B cell (primary cell): Measurements from ENCODE around the gene IGF1R. TPM values are rescaled to one million over a fixed set of nuclear protein-coding genes. Genes with fewer than 3 reads are reported as not detected.
"Not testable (repeated sequence)": the region's sequence is repeated elsewhere in the genome, so short reads cannot be mapped to it uniquely, and the experiment has no call there.

Source experiments
- ATAC-seq: fragments of 200-7000 bp; cut with Tn5 transposase; one replicate; pipeline ENCODE4 v1.10.0; 2021; ENCODE audit warnings: low read depth, mild to moderate bottlenecking, moderate number of reproducible peaks, moderate library complexity
- CTCF ChIA-PET: fragments of 350-600 bp; sonication (Branson Sonifier 250); formaldehyde crosslinking; loops from one replicate; lab custom pipeline; 2021; ENCODE audit warnings: antibody characterized with exemption, inconsistent platforms; lab: Charles Lee
- POLR2A ChIA-PET: fragments of 350-600 bp; sonication (Branson Sonifier 250); formaldehyde crosslinking; loops from one replicate; lab custom pipeline; 2021; ENCODE audit warnings: antibody characterized with exemption; lab: Charles Lee
- DNase-seq: peaks from one replicate; pipeline ENCODE4 v3.0.0; 2013
- H2AFZ ChIP-seq: 2 replicates; pipeline ENCODE4 v1.6.1; 2012; ENCODE audit warnings: mild to moderate bottlenecking, low read depth, low read length; ENCODE audit not compliant: insufficient read depth, poor library complexity, severe bottlenecking
- H3K27ac ChIP-seq, 2 donors: 1 replicate in 1 of 2; 2 replicates in 1 of 2; pipeline ENCODE4 v1.5.1; 2012 to 2013; ENCODE audit warnings: low read length in 2 of 2, mild to moderate bottlenecking in 2 of 2, moderate library complexity in 1 of 2
- H3K27me3 ChIP-seq, 4 experiments: fragments of 200-600 bp in 1 of 4; sonication (generic) in 1 of 4; replicated peaks in 1 of 4; 1 replicate in 2 of 4; 2 replicates in 2 of 4; pipeline versions ENCODE4 v1.6.1 to v1.7.0; 2013 to 2016; ENCODE audit warnings: low read length in 3 of 4, mild to moderate bottlenecking in 2 of 4, mixed read lengths in 1 of 4, moderate library complexity in 1 of 4; ENCODE audit not compliant: insufficient read depth in 4 of 4, control insufficient read depth in 3 of 4; ENCODE audit errors: control extremely low read depth in 1 of 4
- H3K36me3 ChIP-seq, 2 experiments: replicated peaks in 1 of 2; 1 replicate in 1 of 2; 2 replicates in 1 of 2; pipeline versions ENCODE4 v1.6.1 to v1.7.1; 2013; ENCODE audit warnings: low read length in 1 of 2; ENCODE audit not compliant: insufficient read depth in 2 of 2, control insufficient read depth in 1 of 2; ENCODE audit errors: control extremely low read depth in 1 of 2, extremely low read depth in 1 of 2
- H3K4me1 ChIP-seq, 2 donors: fragments of 200-600 bp in 1 of 2; sonication (generic) in 1 of 2; 1 replicate in 1 of 2; 2 replicates in 1 of 2; pipeline versions ENCODE4 v1.5.1 to v1.6.1; 2013 to 2017; ENCODE audit warnings: low read length in 2 of 2; ENCODE audit not compliant: control insufficient read depth in 2 of 2, insufficient read depth in 2 of 2
- H3K4me2 ChIP-seq: replicated peaks from 2 replicates; pipeline ENCODE3; 2012; ENCODE audit warnings: mild to moderate bottlenecking, low read depth, low read length; ENCODE audit not compliant: poor library complexity, severe bottlenecking
- H3K4me3 ChIP-seq, 5 experiments: fragments of 200-600 bp in 1 of 5; sonication (generic) in 1 of 5; 1 replicate in 3 of 5; 2 replicates in 2 of 5; pipeline versions ENCODE4 v1.5.1 to v1.7.0; 2011 to 2016; ENCODE audit warnings: low read length in 4 of 5, mild to moderate bottlenecking in 4 of 5, low read depth in 2 of 5, control low read depth in 1 of 5, moderate library complexity in 1 of 5; ENCODE audit not compliant: insufficient read depth in 1 of 5; ENCODE audit errors: control extremely low read depth in 1 of 5, extremely low read depth in 1 of 5
- H3K79me2 ChIP-seq: fragments of 200-600 bp; sonication (generic); one replicate; pipeline ENCODE4 v1.6.0; 2016; ENCODE audit warnings: low read length; ENCODE audit not compliant: control insufficient read depth, insufficient read depth
- H3K9ac ChIP-seq: fragments of 200-600 bp; sonication (generic); 2 replicates; pipeline ENCODE4 v1.6.1; 2017; ENCODE audit warnings: mild to moderate bottlenecking, low read length, moderate library complexity
- H3K9me3 ChIP-seq, 3 donors: one replicate each; pipeline versions ENCODE4 v1.6.1 to v1.7.1; 2013; ENCODE audit warnings: low read length in 2 of 3; ENCODE audit not compliant: control insufficient read depth in 2 of 3, insufficient read depth in 1 of 3; ENCODE audit errors: control extremely low read depth in 1 of 3
- H4K20me1 ChIP-seq: 2 replicates; pipeline ENCODE4 v1.6.0; 2012; ENCODE audit warnings: mild to moderate bottlenecking, low read length; ENCODE audit not compliant: insufficient read depth, control insufficient read depth, poor library complexity, severe bottlenecking
- H3K27ac Mint-ChIP-seq: one replicate; pipeline ENCODE4 v1.8.0; 2021; ENCODE audit warnings: mixed read lengths
- H3K27me3 Mint-ChIP-seq: one replicate; pipeline ENCODE4 v1.8.0; 2021; ENCODE audit warnings: mixed read lengths
- H3K4me1 Mint-ChIP-seq: one replicate; pipeline ENCODE4 v1.8.0; 2021; ENCODE audit warnings: mixed read lengths
- H3K4me3 Mint-ChIP-seq: one replicate; pipeline ENCODE4 v1.8.0; 2021; ENCODE audit warnings: mixed read lengths
- H3K9me3 Mint-ChIP-seq: one replicate; pipeline ENCODE4 v1.8.0; 2022; ENCODE audit warnings: mixed read lengths; ENCODE audit not compliant: insufficient read depth
- CTCF ChIP-seq: fragments of 200-600 bp; IDR thresholded peaks from one replicate; pipeline ENCODE4 v1.8.0; 2022; ENCODE audit warnings: antibody characterized with exemption, mild to moderate bottlenecking
- EZH2 ChIP-seq: IDR thresholded peaks from 2 replicates; pipeline ENCODE4 v1.6.1; 2012; ENCODE audit warnings: borderline replicate concordance, low read depth, mild to moderate bottlenecking, moderate library complexity, low read length; ENCODE audit not compliant: insufficient read depth, poor library complexity, severe bottlenecking
- WGBS: methylation state at CpG from one replicate; pipeline ENCODE4 v1.1.5; 2013; ENCODE audit warnings: missing lambda C conversion rate; ENCODE audit not compliant: insufficient coverage; 5-methylcytosine and 5-hydroxymethylcytosine counted together
- intact Hi-C: fragments of 100-400 bp; cut with micrococcal nuclease; formaldehyde crosslinking; loops from one replicate; pipeline ENCODE4 v1.10.0; 2022
- polyA plus RNA-seq: library from polyadenylated mRNA; depleted of rRNA; stranded (reverse); fragments of >200 nt; gene quantifications from 2 replicates; pipeline ENCODE4 v1.2.3, GENCODE V29; 2012
- total RNA-seq, 2 donors: library from RNA; stranded (reverse); fragments of 120-200 nt in 1 of 2; gene quantifications; 1 replicate in 1 of 2; 2 replicates in 1 of 2; pipeline versions ENCODE4 v1.2.3 to v1.2.4, GENCODE V29; 2013 to 2022

IGF1R gene
- total and polyA plus RNA-seq, 2 donors (not counting 1 experiment from before 2014, with no cell fraction given) = 5.4 to 23.1 TPM

GRCh38 chr15:98617328-98617980 is 30.9 kb upstream of the IGF1R start:
- no peaks in the 10 kb centered on the region for H3K36me3 ChIP-seq
- TF ChIP-seq EZH2 = no peak
- no peak for TF ChIP-seq CTCF
- no peaks in the 10 kb centered on the region for H3K79me2 ChIP-seq
- Mint-ChIP-seq H3K4me1 (no peaks in the 10 kb centered on the region), H3K4me3 (no peak overlapping the region), H3K27ac (no peak overlapping the region), H3K9me3 (no peaks in the 10 kb centered on the region), H3K27me3 (peaks cover 24% of the 10 kb centered on the region)
- no peak overlapping the region for H3K27ac ChIP-seq
- H4K20me1 ChIP-seq = no peaks in the 10 kb centered on the region
- DNase-seq (no peak), ATAC-seq (no peak)
- peaks cover 0 to 16% (median 5%) of the 10 kb centered on the region in 4 experiments for H3K27me3 ChIP-seq
- no peak overlapping the region for H2AFZ ChIP-seq
- ChIA-PET CTCF (no interaction called here), POLR2A (no interaction called here)
- WGBS = 100% methylated on average over 1 of the region's 5 CpGs
- intact Hi-C loops = no loop called here
- no peak overlapping the region for H3K9ac ChIP-seq
- H3K9me3 ChIP-seq = no peaks in the 10 kb centered on the region
- no peaks in the 10 kb centered on the region for H3K4me1 ChIP-seq
- no peak overlapping the region for H3K4me3 ChIP-seq
- no peak overlapping the region for H3K4me2 ChIP-seq

GRCh38 chr15:98618576-98618975 is 29.8 kb upstream of the IGF1R start:
- POLR2A ChIA-PET, H3K27ac ChIP-seq, H3K4me1 ChIP-seq, H3K9me3 Mint-ChIP-seq, H3K4me3 ChIP-seq, H3K4me3 Mint-ChIP-seq, H3K9me3 ChIP-seq, DNase-seq, H2AFZ ChIP-seq, H3K27ac Mint-ChIP-seq, H3K36me3 ChIP-seq, intact Hi-C loops, H4K20me1 ChIP-seq, H3K4me1 Mint-ChIP-seq, ATAC-seq, H3K4me2 ChIP-seq, CTCF ChIA-PET, H3K9ac ChIP-seq, H3K79me2 ChIP-seq: not testable (repeated sequence)
- WGBS = 87% methylated on average over 7 of the region's 13 CpGs
- peaks cover 27% of the 10 kb centered on the region for H3K27me3 Mint-ChIP-seq
- H3K27me3 ChIP-seq = peaks cover 0 to 16% (median 5%) of the 10 kb centered on the region in 4 experiments
